HG03095 (cell line): ENCODE data around the gene DOCK3.
"Not testable (repeated sequence)": the region's sequence is repeated elsewhere in the genome, so short reads cannot be mapped to it uniquely, and the experiment has no call there.

Experiments used
- ATAC-seq: cut with Tn5 transposase; IDR thresholded peaks from one replicate; pipeline ENCODE4 v1.9.1; 2021; ENCODE audit warnings: moderate library complexity; ENCODE audit not compliant: unreplicated experiment

The DOCK3 gene

DNA sequence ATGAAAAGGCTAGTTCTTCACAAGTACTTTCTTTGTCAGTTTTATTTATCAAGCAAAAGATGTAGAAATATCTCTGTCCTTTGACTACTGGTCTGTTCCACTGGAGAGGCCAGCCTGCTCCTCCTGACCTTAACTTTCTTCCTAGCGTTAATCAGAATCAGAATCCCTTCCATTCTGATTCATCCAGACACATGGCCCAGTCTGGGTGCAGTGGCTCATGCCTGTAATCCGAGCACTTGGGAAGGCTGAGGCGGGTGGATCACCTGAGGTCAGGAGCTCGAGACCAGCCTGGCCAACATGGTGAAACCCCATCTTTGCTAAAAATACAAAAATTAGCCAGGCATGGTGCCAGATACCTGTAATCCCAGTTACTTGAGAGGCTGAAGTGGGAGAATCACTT is 678.4 kb downstream of the DOCK3 start:
- ATAC-seq = no peak

DNA sequence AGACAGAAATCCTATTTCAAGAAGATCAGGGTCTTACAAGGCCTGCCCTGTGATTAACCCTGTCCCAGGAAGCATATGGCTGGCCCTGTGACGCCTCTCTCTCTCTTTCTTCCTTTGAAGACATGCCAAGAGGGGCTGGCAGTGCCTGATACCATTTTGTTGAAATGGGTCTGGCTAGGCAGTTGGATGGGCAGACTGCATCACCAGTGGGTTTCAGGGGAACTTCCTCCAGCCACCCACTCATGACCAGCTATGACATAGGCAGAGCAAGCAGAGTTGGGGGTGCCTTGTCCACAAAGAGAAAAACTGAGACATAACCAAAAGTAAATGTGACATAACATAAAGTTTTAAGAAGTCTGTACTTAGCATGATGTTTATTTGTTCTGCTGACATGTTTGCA is 679.0 kb downstream of the DOCK3 start:
- ATAC-seq = no peak

DNA sequence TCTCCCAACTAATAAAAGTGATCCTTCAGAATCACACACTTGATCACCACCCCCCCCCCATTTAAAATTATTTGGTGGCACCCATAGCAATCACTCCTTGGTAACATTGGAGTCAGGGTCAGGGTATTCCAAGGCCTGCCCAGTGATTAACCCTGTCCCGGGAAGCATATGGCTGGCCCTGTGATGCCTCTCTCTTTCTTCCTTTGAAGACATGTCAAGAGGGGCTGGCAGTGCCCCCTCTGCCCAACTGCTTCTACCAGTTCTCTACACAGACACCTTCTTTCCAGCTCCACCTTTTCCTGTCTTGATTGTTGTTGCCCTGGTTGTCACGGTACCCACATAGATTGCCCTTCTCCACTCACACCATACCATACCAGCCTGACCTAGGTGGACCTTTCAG is 679.4 kb downstream of the DOCK3 start:
- ATAC-seq = no peak

DNA sequence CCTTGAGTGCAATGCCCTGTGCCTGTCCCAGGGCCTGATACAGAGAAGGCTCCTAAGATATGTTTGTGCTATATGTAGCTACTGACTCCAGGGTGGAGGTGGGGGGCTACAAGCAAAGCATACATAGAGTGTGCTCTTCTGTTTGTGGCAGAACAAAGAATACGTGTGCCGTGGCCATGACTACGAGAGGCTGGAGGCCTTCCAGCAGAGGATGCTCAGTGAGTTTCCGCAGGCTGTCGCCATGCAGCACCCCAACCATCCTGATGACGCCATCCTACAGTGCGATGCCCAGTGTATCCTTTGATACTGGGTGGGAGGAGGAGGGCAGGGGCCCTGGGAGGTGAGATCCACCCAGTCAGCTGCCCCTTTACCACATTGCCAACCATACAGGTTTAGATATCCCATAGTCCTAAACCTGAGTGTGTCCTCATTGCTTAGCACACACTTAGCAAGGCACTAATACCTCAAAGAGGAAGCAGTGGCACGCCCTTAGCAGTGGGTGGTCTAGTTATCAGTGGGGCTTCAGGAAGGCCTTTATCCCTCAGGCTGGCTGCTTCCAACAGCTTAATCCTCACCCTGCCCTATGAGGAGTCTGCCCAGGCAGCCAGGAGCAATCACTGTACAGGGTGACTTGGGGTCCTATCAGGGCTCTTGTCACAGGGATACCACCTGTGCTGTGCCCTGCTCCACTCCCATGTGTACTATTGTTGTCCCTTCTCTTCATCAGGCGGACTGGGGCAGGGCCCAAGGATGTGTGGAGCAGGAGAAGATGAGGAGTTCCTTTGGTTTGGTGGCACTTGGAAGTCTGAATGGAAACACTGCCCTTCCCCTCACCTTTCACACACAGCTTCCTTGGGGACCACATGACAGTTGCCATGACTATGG is 680.2 kb downstream of the DOCK3 start:
- no peak for ATAC-seq

DNA sequence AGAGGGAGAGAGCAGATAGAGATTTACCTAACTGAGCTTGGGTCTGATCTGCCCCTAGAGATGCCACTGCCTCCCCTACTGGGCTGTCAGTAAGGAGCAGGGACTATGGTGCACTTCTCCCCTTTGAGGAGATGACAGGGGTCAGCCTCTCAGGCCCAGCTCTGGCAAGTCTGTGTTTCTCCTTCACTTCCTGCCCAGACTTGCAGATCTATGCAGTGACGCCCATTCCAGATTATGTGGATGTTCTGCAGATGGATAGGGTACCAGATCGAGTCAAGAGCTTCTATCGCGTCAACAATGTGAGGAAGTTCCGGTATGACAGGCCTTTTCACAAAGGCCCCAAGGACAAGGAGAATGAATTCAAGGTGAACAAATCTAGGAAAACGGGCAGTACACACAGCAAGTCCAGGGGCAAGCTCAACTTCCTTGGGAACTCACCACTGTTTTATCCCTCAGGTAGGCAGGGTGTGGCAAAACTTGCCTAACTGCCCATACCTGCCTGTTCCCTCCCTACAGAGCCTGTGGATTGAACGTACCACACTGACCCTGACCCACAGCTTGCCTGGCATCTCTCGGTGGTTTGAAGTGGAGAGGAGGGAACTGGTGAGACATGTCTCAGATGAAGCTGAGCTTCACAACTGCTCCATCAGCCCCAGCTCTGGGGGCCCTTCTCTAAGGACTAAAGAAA is 681.3 kb downstream of the DOCK3 start:
- no peak for ATAC-seq

DNA sequence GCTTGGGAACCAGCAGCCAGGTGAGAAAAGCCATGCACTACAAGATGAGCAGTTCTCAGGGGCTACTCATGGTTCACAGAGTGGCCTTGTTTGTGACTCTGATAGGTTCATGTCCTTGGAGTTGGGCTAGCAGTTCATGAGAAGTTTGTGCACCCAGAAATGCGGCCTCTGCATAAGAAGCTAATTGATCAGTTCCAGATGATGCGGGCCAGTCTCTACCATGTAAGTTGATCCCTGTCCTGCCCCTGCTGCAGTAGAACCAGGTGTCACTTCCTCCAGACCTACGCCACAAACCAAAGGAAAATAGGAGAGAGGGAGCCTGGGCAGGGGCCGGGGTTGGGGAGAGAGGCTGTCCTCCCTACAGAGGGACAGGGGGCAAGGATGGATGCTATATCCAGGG is 683.1 kb downstream of the DOCK3 start:
- ATAC-seq = no peak

DNA sequence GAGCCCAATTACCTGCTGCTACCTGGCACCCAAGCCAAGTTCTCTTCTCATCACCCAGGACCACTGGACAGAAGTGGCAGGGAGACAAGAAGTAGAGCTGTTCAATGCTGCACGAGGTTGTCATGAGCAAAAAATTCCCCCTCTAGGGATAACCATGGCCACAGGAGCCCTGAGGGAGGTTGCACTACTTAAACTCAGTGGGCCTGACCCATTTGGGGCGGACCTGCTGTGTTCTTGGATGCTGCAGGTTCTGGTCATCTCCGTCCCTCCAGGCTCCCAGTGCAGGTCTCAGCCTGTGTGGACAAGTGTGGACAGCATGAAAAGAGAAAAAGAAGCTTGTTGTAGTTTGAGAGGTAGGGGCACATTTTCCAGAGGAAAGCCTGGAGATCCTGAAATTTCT is 684.3 kb downstream of the DOCK3 start:
- no peak for ATAC-seq

DNA sequence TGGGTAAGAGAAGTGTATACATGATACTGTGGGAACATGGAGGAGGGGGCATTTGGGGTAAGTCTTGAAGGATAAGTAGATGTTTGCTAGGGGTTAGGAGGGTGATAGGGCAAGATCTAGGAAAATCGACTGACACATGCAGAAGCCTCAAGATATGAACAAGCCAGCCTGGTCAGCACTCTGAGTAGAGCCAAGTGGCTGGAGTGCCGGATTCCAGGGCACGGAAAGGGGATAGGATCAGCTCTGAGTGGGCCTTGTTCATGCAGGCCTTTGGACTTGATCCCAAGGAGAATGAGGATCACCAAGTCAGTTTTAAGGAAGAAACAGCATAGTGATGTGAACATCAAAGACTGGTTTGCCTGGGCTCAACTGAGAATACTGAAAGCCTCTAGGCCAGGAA is 686.1 kb downstream of the DOCK3 start:
- ATAC-seq = no peak

DNA sequence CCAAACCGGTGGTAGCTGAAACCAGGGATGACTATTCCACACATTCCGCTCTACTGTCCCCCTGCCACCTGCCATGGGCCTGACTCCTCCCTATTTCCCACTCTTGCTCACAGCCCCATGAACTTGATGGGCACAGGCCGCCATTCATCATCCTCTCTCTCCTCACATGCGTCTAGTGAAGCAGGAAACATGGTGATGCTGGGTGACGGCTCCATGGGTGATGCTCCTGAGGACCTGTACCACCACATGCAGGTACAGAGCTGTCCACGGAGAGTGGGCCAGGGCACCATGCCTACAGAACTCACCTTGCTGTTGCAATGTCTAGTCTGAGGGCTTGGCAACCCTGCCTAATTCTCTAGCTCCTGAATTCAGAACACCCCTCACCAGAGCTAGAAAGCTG is 687.0 kb downstream of the DOCK3 start:
- no peak for ATAC-seq

DNA sequence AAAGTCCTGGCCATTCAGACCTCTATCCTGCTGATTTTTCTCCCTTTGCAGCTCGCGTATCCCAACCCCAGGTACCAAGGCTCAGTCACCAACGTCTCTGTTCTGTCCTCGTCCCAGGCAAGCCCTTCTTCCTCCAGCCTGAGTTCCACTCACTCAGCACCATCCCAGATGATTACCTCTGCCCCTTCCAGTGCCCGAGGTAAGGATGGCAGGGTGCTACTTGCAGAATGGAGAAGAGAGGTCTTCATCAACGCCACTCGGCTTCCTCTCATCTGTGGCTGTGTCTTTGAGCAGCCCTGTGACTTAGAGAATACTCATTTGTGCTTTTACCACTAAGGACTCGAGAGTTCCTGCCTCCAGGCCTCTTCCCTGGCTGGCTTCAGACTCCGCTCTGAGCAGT is 687.7 kb downstream of the DOCK3 start:
- ATAC-seq = no peak

DNA sequence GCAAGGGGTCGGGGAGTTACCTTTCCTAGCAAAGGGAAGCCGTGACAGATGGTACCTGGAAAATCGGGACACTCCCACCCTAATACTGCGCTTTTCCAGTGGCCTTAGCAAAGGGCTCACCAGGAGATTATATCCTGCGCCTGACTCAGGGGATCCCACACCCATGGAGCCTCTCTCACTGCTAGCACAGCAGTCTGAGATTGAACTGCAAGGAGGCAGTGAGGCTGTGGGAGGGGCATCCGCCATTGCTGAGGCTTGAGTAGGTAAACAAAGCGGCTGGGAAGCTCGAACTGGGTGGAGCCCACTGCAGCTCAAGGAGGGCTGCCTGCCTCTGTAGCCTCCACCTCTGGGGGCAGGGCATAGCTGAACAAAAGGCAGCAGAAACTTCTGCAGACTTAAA is 693.5 kb downstream of the DOCK3 start:
- ATAC-seq = not testable (repeated sequence)

DNA sequence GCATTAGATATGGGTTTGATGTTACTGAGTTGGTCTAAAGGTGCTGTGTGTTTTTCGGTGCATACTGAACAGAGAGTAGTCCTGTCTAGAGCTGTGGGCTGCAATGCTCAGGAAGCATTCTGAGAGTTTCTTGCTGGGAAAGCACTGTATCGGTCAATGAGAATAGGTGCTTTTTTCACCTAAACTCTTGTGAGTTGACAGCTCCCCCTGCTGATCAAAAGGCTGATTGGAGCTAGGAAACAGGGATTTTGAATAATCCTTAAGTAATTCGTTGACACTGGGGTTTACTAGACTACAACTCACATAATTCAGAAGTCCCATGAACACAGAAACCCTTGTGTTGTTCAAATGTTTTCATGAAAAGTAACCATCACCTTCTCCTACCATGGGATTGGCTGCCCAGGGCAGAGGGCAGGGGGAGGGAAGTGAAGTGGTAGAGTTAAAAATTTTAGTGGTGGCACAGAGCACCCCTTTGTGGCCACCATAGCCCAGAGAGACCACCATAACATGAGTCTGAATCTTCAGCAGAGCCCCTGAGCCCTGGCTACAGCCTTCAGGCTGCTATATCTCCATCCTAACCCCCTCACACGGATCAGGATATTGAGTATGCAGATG is 697.3 kb downstream of the DOCK3 start:
- no peak for ATAC-seq

DNA sequence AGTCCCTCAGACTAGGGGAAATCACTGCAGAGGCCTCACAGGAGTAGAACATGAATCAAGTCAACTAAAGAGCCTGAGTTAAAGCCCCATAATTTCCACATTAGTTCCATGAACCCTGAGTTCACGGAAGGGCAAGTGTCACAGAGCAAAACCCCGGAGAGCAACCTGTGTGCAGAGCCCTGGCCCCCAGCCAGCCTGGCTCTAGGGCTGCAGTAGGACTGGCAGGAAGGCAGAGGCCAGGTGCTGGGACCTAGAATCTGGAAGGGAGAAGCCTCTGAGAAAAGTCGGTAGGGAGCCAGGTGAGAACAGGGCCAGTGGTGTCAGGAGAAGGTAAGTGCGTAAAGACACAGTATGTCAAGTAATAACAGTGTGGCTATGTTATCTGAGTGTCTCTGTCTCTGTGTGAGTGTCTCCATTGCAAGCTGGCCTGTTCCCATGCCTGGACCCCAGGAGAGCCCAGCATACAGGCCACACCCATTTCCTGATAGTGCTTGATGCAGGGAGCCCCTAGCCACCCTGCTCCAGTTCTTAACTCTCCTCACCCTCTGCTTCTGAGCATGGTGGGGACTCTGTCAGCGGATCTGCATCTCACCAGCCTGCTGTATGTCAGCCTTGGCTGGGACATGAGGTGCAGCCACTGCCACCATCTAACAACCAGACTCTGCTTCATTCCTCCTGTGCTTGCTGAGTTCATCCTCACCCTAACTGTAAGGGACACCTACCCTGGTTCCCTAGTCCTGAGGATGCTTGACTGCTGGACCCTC is 699.1 kb downstream of the DOCK3 start:
- no peak for ATAC-seq

DNA sequence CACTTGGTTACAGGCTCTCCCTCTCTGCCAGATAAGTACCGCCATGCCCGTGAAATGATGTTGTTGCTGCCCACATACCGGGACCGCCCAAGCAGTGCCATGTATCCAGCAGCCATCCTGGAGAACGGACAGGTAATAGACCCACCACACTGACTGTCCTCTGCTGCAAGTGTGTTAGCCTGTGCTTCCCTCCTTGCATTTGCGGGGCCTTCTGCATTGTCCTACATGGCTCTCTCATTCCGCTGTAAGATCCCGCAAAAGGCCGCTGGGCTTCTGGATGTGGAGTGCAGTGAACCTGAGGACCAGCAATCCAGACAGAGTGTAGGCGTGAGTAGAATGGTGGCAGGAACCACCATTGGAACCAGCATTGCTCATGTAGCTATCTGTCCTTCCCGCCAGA is 699.7 kb downstream of the DOCK3 start:
- no peak for ATAC-seq

DNA sequence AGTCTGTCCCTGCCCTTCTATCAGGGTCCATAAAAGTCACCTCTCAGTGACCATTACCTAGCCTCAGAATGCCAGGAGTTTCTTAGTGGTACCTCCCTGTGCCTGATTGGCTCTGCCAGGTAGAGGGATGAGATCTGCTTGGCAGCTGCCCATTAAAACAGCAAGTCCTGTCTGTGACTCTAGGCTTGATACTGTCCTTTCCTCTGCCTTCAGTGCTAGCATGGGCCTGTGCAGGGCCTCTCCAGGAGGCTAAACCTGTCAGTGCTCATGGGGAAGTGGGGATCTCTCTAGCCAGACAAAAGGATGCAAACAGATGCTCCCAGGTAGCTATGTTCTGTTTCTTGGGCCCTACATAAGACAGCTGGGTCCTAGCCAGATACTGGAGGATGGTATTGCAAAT is 700.4 kb downstream of the DOCK3 start:
- ATAC-seq = no peak

DNA sequence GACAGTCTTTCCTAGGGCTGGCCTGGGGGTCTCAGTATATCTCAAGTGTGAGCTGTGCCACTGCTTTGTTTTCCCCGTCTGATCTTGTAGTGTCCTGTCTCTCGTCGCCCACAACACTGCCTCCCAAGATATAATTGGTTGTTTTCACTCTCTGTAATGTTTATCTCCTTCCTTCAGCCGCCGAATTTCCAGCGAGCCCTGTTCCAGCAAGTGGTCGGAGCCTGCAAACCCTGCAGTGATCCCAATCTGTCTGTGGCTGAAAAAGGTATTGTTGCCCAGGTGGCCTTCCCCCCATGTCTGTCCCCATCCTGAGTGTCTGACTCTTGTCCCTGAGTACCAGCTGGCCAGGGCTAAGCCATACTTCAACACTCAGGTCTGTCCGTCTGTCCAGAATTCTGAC is 700.8 kb downstream of the DOCK3 start:
- no peak for ATAC-seq

DNA sequence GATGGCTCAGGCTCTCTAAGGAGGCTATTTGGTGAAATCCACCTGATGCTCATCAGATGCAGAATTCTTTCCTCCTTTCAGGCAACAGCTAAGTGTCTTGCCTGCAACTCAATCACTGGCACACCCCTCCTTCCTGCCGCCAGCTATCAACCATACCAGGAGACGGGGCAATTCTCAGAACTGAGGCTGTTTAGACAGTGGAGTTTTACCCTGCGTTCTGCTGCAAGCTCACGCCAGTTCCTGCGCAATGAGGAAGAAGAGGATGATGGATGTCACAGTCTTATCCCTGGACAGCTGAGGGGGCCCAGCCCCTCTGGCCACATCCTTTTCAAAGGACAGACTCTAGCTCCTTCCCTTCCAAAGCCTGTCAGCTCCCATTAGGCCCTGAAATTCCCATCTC is 703.3 kb downstream of the DOCK3 start:
- no peak for ATAC-seq

DNA sequence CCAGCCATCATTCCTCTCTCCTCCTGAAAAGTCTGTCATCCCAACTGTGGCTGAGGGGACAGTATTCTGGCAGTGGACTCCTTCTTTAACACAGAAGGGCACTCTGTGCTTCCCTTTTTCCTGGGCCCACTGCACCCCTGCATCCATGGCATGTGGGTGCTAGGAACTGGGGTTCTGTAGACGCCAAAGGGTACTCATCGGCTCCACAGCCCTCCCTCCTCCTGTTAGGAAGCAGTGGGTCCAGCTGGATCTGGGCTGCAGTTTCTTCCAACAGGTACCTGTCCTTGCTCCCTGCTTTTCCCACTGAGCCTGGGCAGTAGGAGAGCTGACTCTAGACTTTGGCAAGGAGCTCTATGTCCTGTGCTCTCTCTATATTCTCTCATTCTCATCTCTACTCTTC is 704.0 kb downstream of the DOCK3 start:
- no peak for ATAC-seq

DNA sequence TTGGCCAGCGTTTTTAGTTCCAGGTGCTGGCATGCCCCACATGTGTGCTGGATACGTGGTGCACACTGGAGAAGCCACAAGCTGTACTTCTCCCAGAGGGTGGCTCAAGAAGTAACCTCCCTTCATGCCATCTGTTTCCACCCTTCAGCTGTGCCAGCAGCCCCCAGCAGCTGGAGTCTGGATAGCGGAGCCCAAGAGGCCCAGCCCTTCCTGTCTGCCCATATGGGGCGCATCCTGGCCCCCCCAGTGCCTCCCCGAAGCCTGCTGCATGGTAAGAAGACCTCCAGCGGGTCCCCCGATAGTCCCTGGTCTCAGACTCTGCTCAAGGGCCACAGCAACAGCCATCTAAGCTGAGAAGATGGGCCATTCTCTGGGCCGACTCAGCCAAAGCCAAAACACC is 704.6 kb downstream of the DOCK3 start:
- no peak for ATAC-seq

DNA sequence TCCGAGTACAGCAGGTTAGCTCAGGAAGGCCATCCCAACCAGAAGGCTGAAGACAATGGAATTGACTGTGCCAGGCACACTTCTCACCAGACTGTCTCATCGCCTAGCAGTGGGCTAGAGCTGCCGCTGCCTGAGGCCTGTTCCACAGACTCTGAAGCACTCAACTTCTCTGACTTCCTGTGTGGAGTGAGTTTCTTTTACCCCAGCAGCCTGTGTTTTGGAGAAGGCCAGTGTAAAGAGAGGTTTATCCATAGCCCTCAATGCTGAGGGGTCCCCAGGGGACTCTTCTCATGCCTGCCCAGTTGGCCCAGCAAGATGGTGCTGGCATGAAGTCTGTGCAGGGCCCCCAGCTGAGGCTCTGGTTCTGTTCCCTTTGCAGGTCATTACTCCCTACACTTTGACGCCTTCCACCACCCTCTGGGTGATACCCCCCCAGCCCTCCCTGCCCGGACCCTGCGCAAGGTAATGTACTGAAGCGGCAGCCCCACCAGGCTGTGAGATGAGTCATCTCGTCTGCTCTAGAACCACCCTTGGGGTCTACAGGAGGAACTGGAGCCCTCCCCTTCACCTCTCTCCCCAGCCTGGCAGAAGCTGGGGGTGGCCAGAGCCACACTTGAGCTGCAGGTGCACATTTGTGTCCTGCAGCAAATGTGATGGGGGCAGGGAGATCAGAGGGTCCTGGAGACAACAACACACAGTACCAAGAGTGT is 705.2 kb downstream of the DOCK3 start:
- ATAC-seq = no peak
